Measurements from ENCODE around the gene EGFR. TPM values are rescaled to one million over a fixed set of nuclear protein-coding genes. Genes with fewer than 3 reads are reported as not detected.

The EGFR gene
- total RNA-seq, 1 donor from 2014 or later, result 5.0 TPM

DNA sequence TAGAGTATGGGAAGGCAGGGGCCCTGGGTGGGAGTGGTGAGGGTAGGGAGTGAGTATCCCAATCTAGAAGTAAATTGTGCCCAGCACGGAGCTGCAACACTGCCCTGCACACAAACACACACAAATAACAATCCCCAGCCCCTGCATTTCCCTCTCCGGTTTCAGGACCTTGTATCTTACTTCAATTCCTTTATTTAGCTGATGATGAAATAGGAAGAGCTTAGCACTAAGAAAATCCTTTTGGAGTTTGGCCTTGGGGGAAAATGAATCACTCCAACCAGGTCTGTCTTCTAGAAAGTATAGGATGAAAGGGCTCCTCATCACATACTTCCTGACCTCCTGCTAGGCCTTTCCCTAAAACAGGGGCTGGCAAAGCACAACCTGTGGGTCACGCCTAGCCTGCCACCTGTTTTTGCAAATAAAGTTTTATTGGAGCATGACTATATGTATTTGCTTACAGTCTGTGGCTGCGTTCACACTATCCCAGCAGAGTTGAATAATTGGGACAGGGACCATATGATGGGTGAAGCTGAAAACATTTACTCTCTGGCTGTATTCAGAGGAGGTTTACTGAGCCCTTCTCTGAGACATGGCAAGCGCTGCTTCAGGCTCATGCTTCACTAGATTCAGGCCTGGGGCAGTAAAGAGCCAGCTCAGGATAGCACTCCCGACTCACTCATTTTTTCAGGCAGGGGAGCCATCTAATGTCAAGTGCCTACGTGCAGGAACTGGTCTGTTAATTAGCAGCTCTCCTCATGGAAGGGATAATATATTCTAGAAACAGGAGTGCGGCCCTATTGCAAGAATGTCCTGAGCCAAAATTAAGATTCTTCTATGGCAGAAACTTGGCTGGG lies 111.0 kb downstream of the EGFR start:
- H3K27me3 Mint-ChIP-seq (ENCODE audit: unreplicated experiment), result peaks cover 9% of the 10 kb centered on the region
- TF ChIP-seq, protein P1, sequence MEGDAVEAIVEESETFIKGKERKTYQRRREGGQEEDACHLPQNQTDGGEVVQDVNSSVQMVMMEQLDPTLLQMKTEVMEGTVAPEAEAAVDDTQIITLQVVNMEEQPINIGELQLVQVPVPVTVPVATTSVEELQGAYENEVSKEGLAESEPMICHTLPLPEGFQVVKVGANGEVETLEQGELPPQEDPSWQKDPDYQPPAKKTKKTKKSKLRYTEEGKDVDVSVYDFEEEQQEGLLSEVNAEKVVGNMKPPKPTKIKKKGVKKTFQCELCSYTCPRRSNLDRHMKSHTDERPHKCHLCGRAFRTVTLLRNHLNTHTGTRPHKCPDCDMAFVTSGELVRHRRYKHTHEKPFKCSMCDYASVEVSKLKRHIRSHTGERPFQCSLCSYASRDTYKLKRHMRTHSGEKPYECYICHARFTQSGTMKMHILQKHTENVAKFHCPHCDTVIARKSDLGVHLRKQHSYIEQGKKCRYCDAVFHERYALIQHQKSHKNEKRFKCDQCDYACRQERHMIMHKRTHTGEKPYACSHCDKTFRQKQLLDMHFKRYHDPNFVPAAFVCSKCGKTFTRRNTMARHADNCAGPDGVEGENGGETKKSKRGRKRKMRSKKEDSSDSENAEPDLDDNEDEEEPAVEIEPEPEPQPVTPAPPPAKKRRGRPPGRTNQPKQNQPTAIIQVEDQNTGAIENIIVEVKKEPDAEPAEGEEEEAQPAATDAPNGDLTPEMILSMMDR (IDR thresholded peaks at IDR 0.05; ENCODE audit: unreplicated experiment), result no peak
- H3K9me3 Mint-ChIP-seq (ENCODE audit: unreplicated experiment), result no peaks in the 10 kb centered on the region
- no peak for DNase-seq (ENCODE audit: low spot score)
- peaks cover 8% of the 10 kb centered on the region for H3K4me1 Mint-ChIP-seq (ENCODE audit: unreplicated experiment)
- H3K36me3 Mint-ChIP-seq (ENCODE audit: low read depth, unreplicated experiment), result no peaks in the 10 kb centered on the region
- no peak overlapping the region for H3K27ac Mint-ChIP-seq (ENCODE audit: unreplicated experiment)
- H3K4me3 Mint-ChIP-seq (ENCODE audit: unreplicated experiment), result no peak overlapping the region

DNA sequence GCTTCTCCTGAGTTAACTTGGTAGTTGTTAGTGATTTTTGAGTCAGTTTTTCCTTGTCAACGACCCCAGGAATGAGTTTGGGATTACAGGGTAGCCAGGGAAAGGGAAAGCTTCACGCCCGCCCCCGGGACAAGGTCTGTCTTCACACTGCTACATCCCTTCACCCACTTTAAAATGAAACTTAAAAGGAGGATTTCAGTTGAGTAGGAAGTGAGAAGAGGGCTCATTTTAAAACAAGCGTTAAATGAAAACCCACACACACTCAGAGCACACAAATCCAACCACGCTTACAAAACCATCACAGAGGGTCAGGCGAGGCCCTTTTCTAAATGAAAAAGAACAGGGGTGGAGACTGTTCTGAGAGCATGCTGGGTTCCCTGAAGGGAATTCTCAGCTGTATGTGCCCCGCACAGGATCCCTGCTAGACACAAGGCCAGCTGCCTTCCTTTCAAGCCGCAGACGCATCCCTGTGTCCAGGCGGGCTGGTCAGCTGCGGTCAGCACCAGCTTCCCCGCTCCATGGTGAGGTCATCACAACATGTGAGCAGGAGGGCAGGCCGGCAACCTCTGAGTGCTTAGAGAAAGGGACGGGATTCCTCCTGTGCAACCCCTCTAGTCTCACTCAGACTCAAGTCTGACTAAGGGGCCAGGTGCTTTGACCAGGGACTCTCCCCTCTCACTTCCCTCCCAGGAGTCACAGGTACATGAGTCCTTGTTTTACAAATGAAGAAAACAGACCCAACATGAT lies 111.8 kb downstream of the EGFR start:
- H3K27me3 Mint-ChIP-seq (ENCODE audit: unreplicated experiment), result peaks cover 9% of the 10 kb centered on the region
- no peaks in the 10 kb centered on the region for H3K36me3 Mint-ChIP-seq (ENCODE audit: low read depth, unreplicated experiment)
- peaks cover 8% of the 10 kb centered on the region for H3K4me1 Mint-ChIP-seq (ENCODE audit: unreplicated experiment)
- H3K27ac Mint-ChIP-seq (ENCODE audit: unreplicated experiment), result no peak overlapping the region
- H3K9me3 Mint-ChIP-seq (ENCODE audit: unreplicated experiment), result no peaks in the 10 kb centered on the region
- no peak overlapping the region for H3K4me3 Mint-ChIP-seq (ENCODE audit: unreplicated experiment)
- TF ChIP-seq, protein P1 (IDR thresholded peaks at IDR 0.05; ENCODE audit: unreplicated experiment), result no peak
- DNase-seq (ENCODE audit: low spot score), result no peak

DNA sequence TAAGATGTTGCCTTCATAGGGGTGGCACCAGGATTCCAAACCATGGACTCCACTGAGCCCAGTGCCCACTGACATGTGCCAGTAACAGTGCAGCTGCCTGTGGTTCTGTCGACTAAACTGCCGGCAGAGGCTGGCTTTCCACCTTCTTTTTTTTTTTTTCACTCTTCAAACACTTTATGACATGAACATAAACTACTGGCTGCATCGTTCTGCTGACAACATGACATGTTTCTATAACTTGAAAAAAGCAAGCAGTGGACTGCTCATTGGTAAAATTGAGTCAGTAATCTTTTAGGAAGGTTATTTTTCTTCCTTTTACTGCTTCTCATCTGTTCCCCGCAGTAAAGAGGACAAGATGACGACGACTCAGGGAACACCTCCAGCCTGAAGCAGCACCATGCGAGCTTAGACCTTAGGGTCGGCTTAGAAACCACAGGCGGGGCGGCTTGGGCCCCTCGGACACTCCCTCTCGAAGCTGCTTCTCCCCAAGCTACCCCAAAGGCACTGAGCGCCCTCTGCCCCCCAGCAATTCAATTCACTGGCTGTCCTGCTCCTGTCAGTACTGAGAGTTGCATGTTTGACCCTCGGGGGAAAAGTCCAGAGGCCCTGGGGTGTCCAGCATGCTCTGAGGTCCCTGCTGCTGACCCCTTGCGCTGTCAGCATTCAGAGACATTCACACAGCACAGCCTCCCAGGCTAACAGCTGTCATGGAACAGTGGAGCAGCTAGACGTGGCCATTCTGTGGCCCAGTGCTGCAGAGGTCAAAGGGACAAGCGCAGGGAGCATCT lies 112.5 kb downstream of the EGFR start:
- Mint-ChIP-seq H3K4me3 (ENCODE audit: unreplicated experiment) (no peak overlapping the region), H3K36me3 (ENCODE audit: low read depth, unreplicated experiment) (no peaks in the 10 kb centered on the region), H3K9me3 (ENCODE audit: unreplicated experiment) (no peaks in the 10 kb centered on the region), H3K27ac (ENCODE audit: unreplicated experiment) (no peak overlapping the region), H3K27me3 (ENCODE audit: unreplicated experiment) (peaks cover 9% of the 10 kb centered on the region), H3K4me1 (ENCODE audit: unreplicated experiment) (peaks cover 8% of the 10 kb centered on the region)
- TF ChIP-seq, protein P1 (IDR thresholded peaks at IDR 0.05; ENCODE audit: unreplicated experiment), result no peak
- no peak for DNase-seq (ENCODE audit: low spot score)

DNA sequence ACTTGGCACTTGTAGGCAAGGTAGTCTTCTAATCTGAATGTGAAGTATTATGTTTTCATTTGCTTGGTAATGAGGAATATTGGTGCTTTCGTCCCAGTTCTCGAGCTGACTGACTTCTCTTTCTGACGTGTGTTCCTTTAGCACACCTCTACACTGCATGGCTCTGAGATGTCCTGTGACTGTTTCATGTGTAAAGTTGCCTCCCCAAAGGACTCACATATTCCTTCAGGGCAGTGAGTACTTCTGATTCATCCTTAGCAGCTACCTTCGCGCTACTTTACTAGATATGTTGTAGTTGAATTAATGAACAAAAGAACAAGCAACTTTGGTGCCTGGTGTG lies 113.7 kb downstream of the EGFR start:
- peaks cover 9% of the 10 kb centered on the region for H3K27me3 Mint-ChIP-seq (ENCODE audit: unreplicated experiment)
- H3K27ac Mint-ChIP-seq (ENCODE audit: unreplicated experiment), result no peak overlapping the region
- TF ChIP-seq, protein P1 (IDR thresholded peaks at IDR 0.05; ENCODE audit: unreplicated experiment), result no peak
- H3K36me3 Mint-ChIP-seq (ENCODE audit: low read depth, unreplicated experiment), result no peaks in the 10 kb centered on the region
- H3K4me3 Mint-ChIP-seq (ENCODE audit: unreplicated experiment), result no peak overlapping the region
- peaks cover 8% of the 10 kb centered on the region for H3K4me1 Mint-ChIP-seq (ENCODE audit: unreplicated experiment)
- H3K9me3 Mint-ChIP-seq (ENCODE audit: unreplicated experiment), result no peaks in the 10 kb centered on the region
- DNase-seq (ENCODE audit: low spot score), result no peak
